Large intestine (tissue), 3 donors: Measurements from ENCODE around the gene ANKRD16. TPM values are rescaled to one million over a fixed set of nuclear protein-coding genes. Genes with fewer than 3 reads are reported as not detected.

Experiments used
- DNase-seq, 2 donors: peaks; one replicate each; pipeline versions ENCODE4 v3.0.0 to v3.0.0-alpha.2; 2013
- H3K27ac ChIP-seq: one replicate; pipeline ENCODE4 v1.5.1; 2013; ENCODE audit warnings: low read length
- H3K27me3 ChIP-seq: 2 replicates; pipeline ENCODE4 v1.6.1; 2013; ENCODE audit warnings: low read length; ENCODE audit not compliant: control insufficient read depth, insufficient read depth
- H3K36me3 ChIP-seq: 2 replicates; pipeline ENCODE4 v1.6.1; 2013; ENCODE audit warnings: low read length; ENCODE audit not compliant: control insufficient read depth, insufficient read depth
- H3K4me1 ChIP-seq: one replicate; pipeline ENCODE4 v1.6.1; 2013; ENCODE audit warnings: low read length; ENCODE audit not compliant: control insufficient read depth, insufficient read depth
- H3K4me3 ChIP-seq: one replicate; pipeline ENCODE4 v1.5.1; 2013; ENCODE audit warnings: low read length
- H3K9me3 ChIP-seq: one replicate; pipeline ENCODE4 v1.6.1; 2013; ENCODE audit warnings: mild to moderate bottlenecking, low read depth, low read length, moderate library complexity; ENCODE audit not compliant: control insufficient read depth
- WGBS: methylation state at CpG from one replicate; pipeline ENCODE4 v1.1.5; 2013; ENCODE audit warnings: low lambda C conversion rate; ENCODE audit not compliant: insufficient coverage; 5-methylcytosine and 5-hydroxymethylcytosine counted together
- polyA plus RNA-seq: library from polyadenylated mRNA; unstranded; fragments of 120-200 nt; gene quantifications from one replicate; pipeline ENCODE4 v1.2.1, GENCODE V29; 2013

Gene ANKRD16
- polyA plus RNA-seq, 1 donor = 7.9 TPM

GRCh38 chr10:5812283-5813090, 77.2 kb downstream of the ANKRD16 start:
- Histone ChIP-seq H3K4me3 (peak overlapping the region; percentile 91), H3K36me3 (peaks cover 6% of the 10 kb centered on the region), H3K27me3 (no peaks in the 10 kb centered on the region), H3K4me1 (peaks cover 37% of the 10 kb centered on the region), H3K27ac (peak overlapping the region; percentile 99), H3K9me3 (peaks cover 4% of the 10 kb centered on the region)
- WGBS = 4% methylated on average over 5 of the region's 49 CpGs
- DNase-seq = peak; percentile 12 to 67

Other genes starting within 250 kb of the ANKRD16 start
- gene ASB13, start 223.3 kb downstream of the ANKRD16 start, polyA plus RNA-seq = 29.9 TPM
- gene TASOR2, start 205.1 kb downstream of the ANKRD16 start, polyA plus RNA-seq = 31.0 TPM
- 313 TPM for gene GDI2, start 76.5 kb downstream of the ANKRD16 start, polyA plus RNA-seq
- 70.5 TPM for gene FBH1, start 350 bp upstream of the ANKRD16 start, polyA plus RNA-seq
- gene IL15RA, start 87.7 kb upstream of the ANKRD16 start, polyA plus RNA-seq = 9.5 TPM
- gene IL2RA, start 172.5 kb upstream of the ANKRD16 start, polyA plus RNA-seq = 0.52 TPM
- 125 TPM for gene RBM17, start 199.1 kb upstream of the ANKRD16 start, polyA plus RNA-seq